Peyer's patch (tissue), 4 donors: Measurements from ENCODE around the gene FAM222A.

Experiments used
- CTCF ChIP-seq, 6 experiments: fragments of 450-650 bp in 4 of 6; fragments of 200-600 bp in 2 of 6; sonication (generic) in 1 of 6; IDR thresholded peaks; one replicate each; pipeline ENCODE4 v1.5.1; 2017 to 2019; ENCODE audit warnings: antibody characterized with exemption in 6 of 6, mild to moderate bottlenecking in 3 of 6, moderate library complexity in 1 of 6
- POLR2A ChIP-seq, 2 donors: fragments of 450-650 bp; IDR thresholded peaks; one replicate each; pipeline ENCODE4 v1.5.1; 2017; ENCODE audit warnings: antibody characterized with exemption in 2 of 2, mild to moderate bottlenecking in 2 of 2, moderate library complexity in 2 of 2

GRCh38 chr12:109729371-109729781 is 15.8 kb downstream of the FAM222A start:
- no peak for TF ChIP-seq CTCF (IDR thresholded peaks at IDR 0.05)
- TF ChIP-seq POLR2A (IDR thresholded peaks at IDR 0.05), result no peak
